ENCODE results near the gene NOTCH2.
"Not testable (repeated sequence)": the region's sequence is repeated elsewhere in the genome, so short reads cannot be mapped to it uniquely, and the experiment has no call there.

- not testable (repeated sequence) for TF ChIP-seq CTCF (IDR thresholded peaks at IDR 0.05); POLR2AphosphoS5 (IDR thresholded peaks at IDR 0.05; ENCODE audit: insufficient read depth in 1 of 2, low read depth in 1 of 2)
These were observed 18.5 kb upstream of the NOTCH2 start for GRCh38 chr1:120087959-120088358.

All from vagina (tissue), 2 donors.